Measurements from ENCODE around the gene NGB.

DNA sequence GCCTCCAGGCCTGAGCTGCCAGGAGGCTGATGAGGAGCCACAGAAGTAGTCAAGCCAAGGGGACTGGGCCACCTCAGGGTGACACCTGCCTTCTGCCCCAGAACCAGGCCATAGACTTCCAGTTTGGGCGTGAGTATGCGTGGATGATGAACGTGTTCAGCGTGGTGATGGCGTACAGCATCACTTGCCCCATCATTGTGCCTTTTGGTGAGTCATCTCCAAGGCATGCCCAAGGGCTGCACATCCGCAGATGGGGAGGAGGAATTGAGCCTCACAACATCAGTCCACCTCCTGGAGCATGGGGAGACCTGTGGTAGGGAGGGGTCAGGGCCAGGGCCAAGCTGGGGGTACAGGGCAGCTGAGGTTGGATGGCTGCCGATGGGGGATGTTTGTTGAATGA lies 22.3 kb downstream of the NGB start:
- TF ChIP-seq, protein P1, sequence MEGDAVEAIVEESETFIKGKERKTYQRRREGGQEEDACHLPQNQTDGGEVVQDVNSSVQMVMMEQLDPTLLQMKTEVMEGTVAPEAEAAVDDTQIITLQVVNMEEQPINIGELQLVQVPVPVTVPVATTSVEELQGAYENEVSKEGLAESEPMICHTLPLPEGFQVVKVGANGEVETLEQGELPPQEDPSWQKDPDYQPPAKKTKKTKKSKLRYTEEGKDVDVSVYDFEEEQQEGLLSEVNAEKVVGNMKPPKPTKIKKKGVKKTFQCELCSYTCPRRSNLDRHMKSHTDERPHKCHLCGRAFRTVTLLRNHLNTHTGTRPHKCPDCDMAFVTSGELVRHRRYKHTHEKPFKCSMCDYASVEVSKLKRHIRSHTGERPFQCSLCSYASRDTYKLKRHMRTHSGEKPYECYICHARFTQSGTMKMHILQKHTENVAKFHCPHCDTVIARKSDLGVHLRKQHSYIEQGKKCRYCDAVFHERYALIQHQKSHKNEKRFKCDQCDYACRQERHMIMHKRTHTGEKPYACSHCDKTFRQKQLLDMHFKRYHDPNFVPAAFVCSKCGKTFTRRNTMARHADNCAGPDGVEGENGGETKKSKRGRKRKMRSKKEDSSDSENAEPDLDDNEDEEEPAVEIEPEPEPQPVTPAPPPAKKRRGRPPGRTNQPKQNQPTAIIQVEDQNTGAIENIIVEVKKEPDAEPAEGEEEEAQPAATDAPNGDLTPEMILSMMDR (IDR thresholded peaks at IDR 0.05): no peak
- TF ChIP-seq POLR2A (IDR thresholded peaks at IDR 0.05): no peak
